T-cell (primary cell): ENCODE results near the gene ANK3. TPM values are rescaled to one million over a fixed set of nuclear protein-coding genes. Genes with fewer than 3 reads are reported as not detected.

ENCODE experiments used
- ATAC-seq, 4 experiments: fragments of 200-7000 bp in 3 of 4; fragments of 150-1000 bp in 1 of 4; cut with Tn5 transposase; replicated peaks in 1 of 4; 1 replicate in 3 of 4; 2 replicates in 1 of 4; pipeline ENCODE4 v1.10.0; 2021; ENCODE audit warnings: moderate library complexity in 3 of 4, mild to moderate bottlenecking in 2 of 4, moderate number of reproducible peaks in 1 of 4
- CTCF ChIA-PET, 2 donors: fragments of 300-600 bp; sonication (Branson Sonifier 250); formaldehyde crosslinking; loops; one replicate each; lab custom pipeline; 2022; ENCODE audit warnings: antibody characterized with exemption in 2 of 2; lab: Charles Lee
- POLR2A ChIA-PET, 2 donors: fragments of 300-600 bp; sonication (Branson Sonifier 250); formaldehyde crosslinking; loops; one replicate each; lab custom pipeline; 2022; ENCODE audit warnings: antibody characterized with exemption in 2 of 2; lab: Charles Lee
- DNase-seq, 35 experiments: peaks; one replicate each; pipeline versions ENCODE4 v3.0.0 to v3.0.0-alpha.2; 2013 to 2023
- H3K27ac ChIP-seq: one replicate; pipeline ENCODE4 v1.5.1; 2013; ENCODE audit warnings: low read length
- H3K27me3 ChIP-seq, 2 experiments: replicated peaks in 1 of 2; 1 replicate in 1 of 2; 2 replicates in 1 of 2; pipeline versions ENCODE4 v1.6.1 to v1.7.0; 2013; ENCODE audit warnings: low read length in 1 of 2, mixed read lengths in 1 of 2; ENCODE audit not compliant: control insufficient read depth in 2 of 2, insufficient read depth in 2 of 2; ENCODE audit errors: extremely low read depth in 1 of 2
- H3K36me3 ChIP-seq, 2 donors: 1 replicate in 1 of 2; 2 replicates in 1 of 2; pipeline versions ENCODE4 v1.6.1 to v1.7.0; 2013; ENCODE audit warnings: low read length in 1 of 2; ENCODE audit not compliant: control insufficient read depth in 2 of 2, insufficient read depth in 1 of 2; ENCODE audit errors: extremely low read depth in 1 of 2
- H3K4me1 ChIP-seq, 2 experiments: 1 replicate in 1 of 2; 2 replicates in 1 of 2; pipeline versions ENCODE4 v1.6.1 to v1.7.0; 2013; ENCODE audit warnings: low read length in 2 of 2, mixed read lengths in 1 of 2; ENCODE audit not compliant: insufficient read depth in 2 of 2, control insufficient read depth in 1 of 2; ENCODE audit errors: extremely low read depth in 1 of 2
- H3K4me3 ChIP-seq, 2 donors: 1 replicate in 1 of 2; 2 replicates in 1 of 2; pipeline versions ENCODE4 v1.5.1 to v1.7.0; 2013; ENCODE audit warnings: mild to moderate bottlenecking in 2 of 2, low read length in 1 of 2, moderate library complexity in 1 of 2; ENCODE audit not compliant: control insufficient read depth in 1 of 2; ENCODE audit errors: extremely low read depth in 1 of 2
- H3K9me3 ChIP-seq: 2 replicates; pipeline ENCODE4 v1.7.0; 2013
- H3K27ac Mint-ChIP-seq, 2 donors: one replicate each; pipeline ENCODE4 v1.8.0; 2020 to 2021; ENCODE audit warnings: mild to moderate bottlenecking in 2 of 2, mixed read lengths in 2 of 2
- H3K27me3 Mint-ChIP-seq, 2 donors: one replicate each; pipeline ENCODE4 v1.8.0; 2021 to 2022; ENCODE audit warnings: mixed read lengths in 2 of 2
- H3K36me3 Mint-ChIP-seq: one replicate; pipeline ENCODE4 v1.8.0; 2021; ENCODE audit warnings: mixed read lengths
- H3K4me1 Mint-ChIP-seq, 3 donors: one replicate each; pipeline ENCODE4 v1.8.0; 2020 to 2022; ENCODE audit warnings: mixed read lengths in 3 of 3, mild to moderate bottlenecking in 1 of 3
- H3K4me3 Mint-ChIP-seq, 3 donors: one replicate each; pipeline ENCODE4 v1.8.0; 2020 to 2022; ENCODE audit warnings: mild to moderate bottlenecking in 3 of 3, mixed read lengths in 3 of 3, moderate library complexity in 3 of 3
- H3K9me3 Mint-ChIP-seq, 3 donors: one replicate each; pipeline ENCODE4 v1.8.0; 2020 to 2022; ENCODE audit warnings: mixed read lengths in 3 of 3
- WGBS: methylation state at CpG from one replicate; pipeline ENCODE4 v1.1.5; 2013; ENCODE audit warnings: missing lambda C conversion rate; ENCODE audit not compliant: insufficient coverage; 5-methylcytosine and 5-hydroxymethylcytosine counted together
- total RNA-seq, 35 experiments: library from RNA in 6 of 35; stranded (reverse) in 6 of 35; fragments of 120-200 nt in 1 of 35; gene quantifications; one replicate each; pipeline versions ENCODE4 v1.2.1 to v1.2.4 and lab custom pipeline; 2013 to 2026

ANK3 gene
- total RNA-seq, 5 donors from 2014 or later (not counting 1 experiment from before 2014, with no cell fraction given) = 43.0 to 74.8 (median 56.7) TPM

- no peaks in the 10 kb centered on the region for H3K27me3 Mint-ChIP-seq
- WGBS = 68% methylated on average over 3 of the region's 5 CpGs
- no peak overlapping the region for H3K4me3 Mint-ChIP-seq
- H3K27ac Mint-ChIP-seq = no peak overlapping the region
- H3K36me3 Mint-ChIP-seq = peaks cover 23% of the 10 kb centered on the region
- peaks cover 0 to 4% of the 10 kb centered on the region in 2 experiments for H3K4me1 ChIP-seq
- H3K9me3 Mint-ChIP-seq = peaks cover 5 to 7% (median 5%) of the 10 kb centered on the region in 3 donors
- DNase-seq (no peak), ATAC-seq (no peak)
- H3K4me1 Mint-ChIP-seq = peaks cover 23 to 34% (median 27%) of the 10 kb centered on the region in 3 donors
- no peak overlapping the region for H3K27ac ChIP-seq
- no peaks in the 10 kb centered on the region for H3K36me3 ChIP-seq
- ChIA-PET CTCF (interaction anchor here in 1 of 2 donors (1.2 kb wide), 1 partner anchor 106 kb away, joined by 3 read pairs; no protein-coding TSS in a partner anchor), POLR2A (no interaction called here)
- peaks cover 2% of the 10 kb centered on the region for H3K9me3 ChIP-seq
- no peak overlapping the region for H3K4me3 ChIP-seq
- H3K27me3 ChIP-seq = no peaks in the 10 kb centered on the region
Observed at GRCh38 chr10:60207894-60208293, 181.8 kb downstream of the ANK3 start.

- H3K27ac Mint-ChIP-seq = no peak overlapping the region
- peaks cover 12% of the 10 kb centered on the region for H3K36me3 Mint-ChIP-seq
- no peak overlapping the region for H3K4me3 Mint-ChIP-seq
- ATAC-seq (no peak), DNase-seq (no peak)
- Histone ChIP-seq H3K4me3 (no peak overlapping the region), H3K27ac (no peak overlapping the region), H3K27me3 (no peaks in the 10 kb centered on the region), H3K4me1 (peaks cover 0 to 4% of the 10 kb centered on the region in 2 experiments), H3K9me3 (no peaks in the 10 kb centered on the region), H3K36me3 (no peaks in the 10 kb centered on the region)
- 100% methylated on average over 2 of the region's 4 CpGs for WGBS
- peaks cover 18 to 29% (median 23%) of the 10 kb centered on the region in 3 donors for H3K4me1 Mint-ChIP-seq
- no peaks in the 10 kb centered on the region for H3K27me3 Mint-ChIP-seq
- H3K9me3 Mint-ChIP-seq = no peaks in the 10 kb centered on the region
- POLR2A ChIA-PET = interaction anchor here in 1 of 2 donors (1.2 kb wide), 1 partner anchor 9 kb away, joined by 4 read pairs; no protein-coding TSS in a partner anchor
- CTCF ChIA-PET = no interaction called here
Observed at GRCh38 chr10:60206735-60207134, 182.9 kb downstream of the ANK3 start.

- H3K27me3 ChIP-seq = no peaks in the 10 kb centered on the region
- H3K36me3 ChIP-seq = peaks cover 0 to 7% of the 10 kb centered on the region in 2 donors
- H3K27ac ChIP-seq = no peak overlapping the region
- CTCF ChIA-PET = interaction anchor here (0.5 to 1.0 kb wide), 2 partner anchors 440 to 563 kb away, joined by 3 to 4 read pairs; no protein-coding TSS in a partner anchor
- ATAC-seq (no peak), DNase-seq (no peak)
- peaks cover 0 to 2% of the 10 kb centered on the region in 2 experiments for H3K4me1 ChIP-seq
- H3K9me3 Mint-ChIP-seq = no peaks in the 10 kb centered on the region
- H3K4me3 ChIP-seq = no peak overlapping the region
- H3K4me3 Mint-ChIP-seq = no peak overlapping the region
- no peaks in the 10 kb centered on the region for H3K9me3 ChIP-seq
- H3K27ac Mint-ChIP-seq = no peak overlapping the region
- peaks cover 8 to 19% (median 14%) of the 10 kb centered on the region in 3 donors for H3K4me1 Mint-ChIP-seq
- H3K36me3 Mint-ChIP-seq = peaks cover 6% of the 10 kb centered on the region
- no CpG with 5 or more reads among the region's 3 CpGs for WGBS
- POLR2A ChIA-PET = interaction anchor here in 1 of 2 donors (1.2 kb wide), 1 partner anchor 8 kb away, joined by 4 read pairs; no protein-coding TSS in a partner anchor
- H3K27me3 Mint-ChIP-seq = no peaks in the 10 kb centered on the region
Observed at GRCh38 chr10:60205741-60206140, 183.9 kb downstream of the ANK3 start.

- DNase-seq = peak in 1 of 35 experiments; percentile 23
- peaks cover 0 to 6% (median 1%) of the 10 kb centered on the region in 3 donors for H3K4me1 Mint-ChIP-seq
- H3K9me3 Mint-ChIP-seq = no peaks in the 10 kb centered on the region
Observed at GRCh38 chr10:60203993-60204618, 185.6 kb downstream of the ANK3 start.

GRCh38 chr10:60200682-60201053 lies 189.0 kb downstream of the ANK3 start:
- DNase-seq = no peak
- Mint-ChIP-seq H3K27me3 (no peaks in the 10 kb centered on the region), H3K9me3 (no peaks in the 10 kb centered on the region), H3K4me1 (no peaks in the 10 kb centered on the region), H3K27ac (no peak overlapping the region), H3K36me3 (peaks cover 26% of the 10 kb centered on the region), H3K4me3 (no peak overlapping the region)
- no peak for ATAC-seq
- WGBS = 83% methylated on average over 1 of the region's 1 CpG
- Histone ChIP-seq H3K4me1 (no peaks in the 10 kb centered on the region), H3K27ac (no peak overlapping the region), H3K4me3 (no peak overlapping the region), H3K9me3 (no peaks in the 10 kb centered on the region), H3K36me3 (peaks cover 0 to 35% of the 10 kb centered on the region in 2 donors), H3K27me3 (no peaks in the 10 kb centered on the region)
- ChIA-PET POLR2A (no interaction called here), CTCF (no interaction called here)

More at GRCh38 chr10:60203993-60204618, 185.6 kb downstream of the ANK3 start:
- 78% methylated on average over 1 of the region's 1 CpG for WGBS
- no peak overlapping the region for H3K27ac ChIP-seq
- no peak overlapping the region for H3K27ac Mint-ChIP-seq
- no peak overlapping the region for H3K4me3 ChIP-seq
- no peak for ATAC-seq
- H3K4me1 ChIP-seq = no peaks in the 10 kb centered on the region
- H3K27me3 Mint-ChIP-seq = no peaks in the 10 kb centered on the region
- no peaks in the 10 kb centered on the region for H3K36me3 Mint-ChIP-seq
- no peaks in the 10 kb centered on the region for H3K9me3 ChIP-seq
- peaks cover 0 to 8% of the 10 kb centered on the region in 2 donors for H3K36me3 ChIP-seq
- no peaks in the 10 kb centered on the region for H3K27me3 ChIP-seq
- H3K4me3 Mint-ChIP-seq = no peak overlapping the region
- POLR2A ChIA-PET = no interaction called here
- CTCF ChIA-PET = interaction anchor here (0.6 to 1.1 kb wide), 3 partner anchors 21 to 441 kb away, joined by 3 to 6 read pairs (median 3); no protein-coding TSS in a partner anchor

- DNase-seq (no peak), ATAC-seq (no peak)
- Mint-ChIP-seq H3K36me3 (peaks cover 28% of the 10 kb centered on the region), H3K27ac (no peak overlapping the region), H3K4me3 (no peak overlapping the region), H3K4me1 (no peaks in the 10 kb centered on the region), H3K9me3 (no peaks in the 10 kb centered on the region), H3K27me3 (no peaks in the 10 kb centered on the region)
- ChIA-PET POLR2A (no interaction called here), CTCF (interaction anchor here in 1 of 2 donors (0.5 kb wide), 1 partner anchor 19 kb away, joined by 10 read pairs; no protein-coding TSS in a partner anchor)
- Histone ChIP-seq H3K27me3 (no peaks in the 10 kb centered on the region), H3K27ac (no peak overlapping the region), H3K4me1 (no peaks in the 10 kb centered on the region), H3K4me3 (no peak overlapping the region), H3K9me3 (no peaks in the 10 kb centered on the region), H3K36me3 (peaks cover 0 to 37% of the 10 kb centered on the region in 2 donors)
- WGBS = 91% methylated on average over 7 of the region's 8 CpGs
Observed at GRCh38 chr10:60200012-60200681, 189.5 kb downstream of the ANK3 start.
